Cortex of kidney (tissue), 1 donor: ENCODE measurements around the gene RPL35.

ENCODE experiments used
- DNase-seq: peaks from one replicate; lab custom pipeline; 2025; lab: John Stamatoyannopoulos, UW

The RPL35 gene

DNA sequence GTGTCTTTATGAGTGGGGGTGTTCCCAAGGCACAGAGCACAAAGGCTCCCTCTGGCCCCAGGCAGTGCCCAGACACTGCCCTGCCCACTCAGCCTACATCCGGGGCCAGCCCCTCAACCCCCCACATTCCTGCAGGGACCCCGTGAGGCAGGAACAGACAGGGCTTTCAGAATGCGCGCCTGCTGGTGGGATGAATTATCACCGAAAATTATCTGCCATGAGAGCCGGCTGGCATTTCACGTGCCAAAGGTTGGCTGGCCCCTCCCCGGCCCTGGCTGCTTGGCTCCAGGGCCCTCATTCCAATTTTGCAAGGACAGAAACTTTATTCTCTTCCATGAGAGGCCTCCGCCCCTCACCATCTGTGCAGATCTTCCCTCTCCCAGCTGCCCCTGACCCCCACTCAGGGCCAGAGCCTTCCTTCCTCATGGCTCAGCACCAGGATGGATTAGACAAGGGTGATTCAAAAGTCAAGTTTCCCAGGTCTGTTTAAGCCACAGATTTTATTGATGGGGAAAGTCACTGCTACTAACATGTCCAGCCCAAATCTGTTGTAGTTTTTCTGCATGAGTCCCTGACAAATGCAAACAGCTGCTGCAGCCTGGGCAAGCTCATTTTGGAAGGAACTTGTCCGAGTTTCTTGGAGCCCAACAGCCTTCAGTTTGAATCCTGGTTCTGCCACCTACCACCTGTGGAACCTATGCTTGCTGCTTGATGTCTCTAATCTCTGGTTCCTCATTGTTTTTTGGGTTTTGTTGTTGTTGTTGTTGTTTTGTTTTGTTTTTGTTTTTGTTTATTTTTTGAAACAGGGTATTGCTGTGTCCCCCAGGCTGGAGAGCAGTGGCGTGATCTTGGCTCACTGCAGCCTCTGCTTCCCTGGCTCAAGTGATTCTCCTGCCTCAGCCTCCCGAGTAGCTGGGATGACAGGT, 40.8 kb downstream of the RPL35 start:
- no peak for DNase-seq

DNA sequence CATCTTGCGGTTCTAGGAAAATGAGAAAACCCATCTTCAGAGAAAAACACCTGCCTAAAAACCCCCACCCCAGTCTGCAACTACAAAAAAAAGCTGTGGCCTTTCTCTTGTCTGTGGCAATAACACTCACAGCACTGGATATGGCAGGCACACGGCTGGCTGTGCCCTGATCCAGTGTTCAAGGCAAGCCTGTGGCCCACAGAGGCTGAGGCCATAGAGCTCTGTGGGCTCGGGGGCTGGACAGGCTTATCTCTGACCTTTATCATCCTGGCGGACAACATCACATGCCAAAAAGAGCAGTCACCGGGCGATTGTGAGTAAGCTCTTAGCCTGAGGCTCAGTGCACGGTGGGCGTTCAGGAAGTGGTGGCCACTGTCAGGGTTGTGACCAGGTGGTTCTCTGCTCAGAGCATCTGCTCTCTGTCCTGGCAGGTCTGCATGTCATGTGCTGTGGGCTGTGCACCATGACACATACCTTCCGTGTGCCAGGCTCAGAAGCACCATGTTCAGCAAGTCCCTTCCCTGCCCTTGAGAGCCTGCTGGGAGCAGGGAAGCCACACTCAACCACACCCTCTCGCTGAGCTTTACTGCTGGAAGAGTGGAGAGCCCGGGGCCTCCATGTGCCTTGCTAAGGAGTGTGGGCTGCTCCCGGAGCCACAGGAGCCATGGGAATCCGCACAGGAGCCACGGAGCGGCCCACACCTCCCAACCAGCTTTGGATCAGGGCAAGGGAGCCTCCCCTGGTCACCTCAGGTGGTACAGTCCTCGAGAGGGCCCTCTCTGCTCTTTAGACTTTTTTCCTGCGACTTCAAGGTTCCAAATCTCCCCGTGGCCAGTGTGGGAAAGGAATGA, 43.1 kb downstream of the RPL35 start:
- no peak for DNase-seq

DNA sequence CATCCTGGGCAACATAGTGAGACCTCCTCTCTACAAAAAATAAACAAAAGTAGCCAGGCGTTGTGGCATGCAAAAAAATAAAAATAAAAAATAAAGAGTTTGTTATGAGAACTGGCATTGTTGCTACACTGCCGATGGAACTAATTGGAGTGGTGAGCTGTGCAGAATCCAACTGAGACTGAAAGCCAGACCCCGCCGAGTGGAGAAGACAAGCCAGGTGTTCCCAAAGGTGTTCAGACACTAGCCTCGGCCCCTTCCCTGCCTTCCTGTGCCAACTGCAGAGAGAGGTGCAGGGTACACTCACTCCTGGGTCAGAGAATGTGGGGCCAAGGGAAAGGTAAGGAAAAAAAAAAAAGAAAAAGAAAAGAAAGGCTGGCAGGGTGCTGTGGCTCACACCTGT, 46.2 kb downstream of the RPL35 start:
- DNase-seq: no peak

DNA sequence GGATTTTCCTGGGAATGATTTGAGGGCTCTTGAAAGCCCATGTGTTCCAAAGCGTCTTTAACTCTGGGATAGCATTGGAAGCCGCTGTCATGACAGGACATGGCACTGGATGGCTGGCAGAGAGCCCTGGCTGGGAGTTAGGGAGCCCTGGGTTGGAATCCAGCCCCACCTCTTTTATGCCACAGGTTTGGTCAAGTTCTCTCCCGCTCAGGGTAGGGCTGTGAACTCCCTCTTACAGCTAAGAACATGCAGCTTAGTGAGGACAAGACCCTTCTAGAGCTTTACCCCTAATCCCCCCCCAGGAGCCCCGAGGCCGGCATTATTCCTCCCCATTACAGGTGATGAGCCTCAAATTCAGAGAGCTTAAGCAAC, 47.6 kb downstream of the RPL35 start:
- DNase-seq: no peak

DNA sequence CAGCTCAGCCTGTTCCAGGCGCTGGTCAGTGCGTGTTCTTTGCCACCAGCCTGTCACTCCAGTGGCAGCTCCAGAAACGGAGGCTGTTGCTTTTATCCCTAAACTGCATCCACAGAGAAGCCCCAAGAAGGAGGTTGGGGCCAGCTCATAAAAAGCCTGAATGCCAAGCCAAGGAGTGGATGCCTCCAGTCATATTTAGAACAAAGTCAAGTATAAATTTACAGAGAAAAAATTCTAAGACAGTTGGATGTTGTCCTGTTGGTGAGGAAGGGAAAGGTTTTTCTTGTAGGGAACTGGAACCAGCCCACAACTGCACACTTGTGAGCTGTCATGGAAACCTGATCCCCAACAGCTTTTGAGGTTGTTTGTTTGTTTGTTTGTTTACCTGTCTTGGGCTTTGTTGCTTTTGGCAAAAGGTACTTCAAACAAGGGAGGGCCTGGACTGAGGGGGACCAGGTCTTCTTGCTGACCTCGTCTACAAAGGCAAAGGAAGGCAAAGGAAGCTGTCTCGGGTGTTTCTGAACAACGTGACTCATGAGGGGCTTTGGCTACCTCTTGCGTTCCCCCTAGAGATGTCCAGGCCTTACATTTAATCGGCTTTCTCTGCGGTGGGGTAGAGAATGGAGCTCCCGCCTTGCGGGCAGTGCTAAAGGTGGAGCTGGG, 48.1 kb downstream of the RPL35 start:
- DNase-seq: no peak

DNA sequence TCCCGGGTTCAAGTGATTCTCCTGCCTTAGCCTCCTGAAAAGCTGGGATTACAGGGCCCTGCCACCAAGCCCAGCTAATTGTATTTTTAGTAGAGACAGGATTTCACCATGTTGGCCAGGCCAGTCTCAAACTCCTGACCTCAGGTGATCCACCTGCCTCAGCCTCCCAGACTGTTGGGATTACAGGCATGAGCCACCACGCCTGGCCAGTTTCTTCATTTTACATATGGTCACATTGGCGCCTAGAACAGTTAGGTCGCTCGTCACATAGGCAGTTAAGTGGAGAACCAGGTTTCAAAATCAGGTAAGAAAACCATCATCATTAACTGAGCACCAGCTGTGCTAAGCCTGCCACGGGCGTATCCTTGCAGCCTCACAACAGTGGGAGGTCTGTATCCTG, 48.7 kb downstream of the RPL35 start:
- DNase-seq: no peak

DNA sequence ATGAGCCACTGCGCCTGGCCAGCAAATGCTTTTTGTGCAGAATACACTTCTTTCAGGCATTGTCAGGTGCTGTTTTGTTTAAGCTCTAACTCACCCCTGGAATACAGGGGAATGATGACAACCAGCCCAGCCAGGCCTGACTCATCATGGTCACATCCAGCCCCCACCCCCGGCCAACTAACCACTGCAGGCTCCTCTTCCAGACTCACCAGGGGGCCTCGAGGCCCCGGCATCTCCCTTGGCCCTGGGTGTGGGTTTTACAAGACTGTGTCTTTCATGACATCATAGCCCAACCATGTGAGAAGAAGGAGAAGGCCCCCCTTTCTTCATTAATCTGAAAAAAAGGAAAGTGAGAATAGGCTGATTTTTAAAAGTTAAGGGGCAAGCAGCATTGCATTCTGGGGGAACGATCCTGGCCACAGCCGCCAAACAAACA, 49.3 kb downstream of the RPL35 start:
- DNase-seq: no peak

DNA sequence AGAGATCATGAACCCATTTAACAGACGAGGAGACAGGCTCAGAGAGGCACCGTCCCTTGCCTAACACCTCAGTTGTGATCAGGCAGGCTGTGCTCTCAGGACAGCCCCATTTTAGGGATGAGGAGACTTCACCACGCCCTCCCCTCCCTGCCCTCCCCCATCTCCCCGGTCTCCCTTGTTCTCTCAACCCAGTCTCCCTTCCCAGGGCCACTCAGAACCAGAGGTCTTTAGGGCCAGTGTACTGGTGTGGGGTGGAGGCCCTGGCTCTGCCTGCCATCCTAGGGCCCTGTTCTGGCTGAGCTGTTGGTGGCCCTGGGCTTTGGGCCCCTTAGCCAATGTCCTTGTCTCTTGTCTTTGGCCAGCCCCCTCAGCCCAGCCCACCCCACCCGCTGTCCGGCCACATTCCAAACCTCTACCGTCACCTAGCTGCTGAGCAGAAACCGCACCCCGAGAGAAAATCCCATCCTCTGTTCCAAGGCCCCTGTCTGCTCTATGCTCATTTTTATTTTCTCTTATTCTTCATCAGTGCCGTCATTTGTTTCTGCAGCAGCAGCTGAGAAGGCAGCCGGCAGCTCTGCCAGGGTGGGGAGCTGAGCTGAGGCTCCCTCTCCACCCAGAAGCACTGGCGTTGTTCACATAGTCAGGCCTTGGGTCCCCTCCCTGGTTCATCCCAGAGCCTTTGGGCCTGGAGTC, 50.9 kb downstream of the RPL35 start:
- no peak for DNase-seq

DNA sequence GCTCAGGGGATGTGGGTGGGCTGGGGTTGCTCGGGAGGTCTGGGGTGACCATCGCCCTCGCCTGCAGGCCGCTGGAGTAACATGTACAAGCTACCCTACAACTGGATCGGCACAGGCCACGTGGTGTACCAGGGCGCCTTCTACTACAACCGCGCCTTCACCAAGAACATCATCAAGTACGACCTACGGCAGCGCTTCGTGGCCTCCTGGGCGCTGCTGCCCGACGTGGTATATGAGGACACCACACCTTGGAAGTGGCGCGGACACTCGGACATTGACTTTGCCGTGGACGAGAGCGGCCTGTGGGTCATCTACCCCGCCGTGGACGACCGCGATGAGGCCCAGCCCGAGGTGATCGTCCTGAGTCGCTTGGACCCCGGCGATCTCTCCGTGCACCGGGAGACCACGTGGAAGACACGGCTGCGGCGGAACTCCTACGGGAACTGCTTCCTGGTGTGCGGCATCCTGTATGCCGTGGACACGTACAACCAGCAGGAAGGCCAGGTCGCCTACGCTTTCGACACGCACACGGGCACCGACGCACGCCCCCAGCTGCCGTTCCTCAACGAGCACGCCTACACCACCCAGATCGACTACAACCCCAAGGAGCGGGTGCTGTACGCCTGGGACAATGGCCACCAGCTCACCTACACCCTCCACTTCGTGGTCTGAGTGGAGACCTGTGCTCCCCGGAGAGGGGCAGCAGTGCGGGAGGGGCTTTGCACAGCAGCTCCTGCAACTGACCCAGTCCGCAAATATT, 51.8 kb downstream of the RPL35 start:
- DNase-seq: no peak

DNA sequence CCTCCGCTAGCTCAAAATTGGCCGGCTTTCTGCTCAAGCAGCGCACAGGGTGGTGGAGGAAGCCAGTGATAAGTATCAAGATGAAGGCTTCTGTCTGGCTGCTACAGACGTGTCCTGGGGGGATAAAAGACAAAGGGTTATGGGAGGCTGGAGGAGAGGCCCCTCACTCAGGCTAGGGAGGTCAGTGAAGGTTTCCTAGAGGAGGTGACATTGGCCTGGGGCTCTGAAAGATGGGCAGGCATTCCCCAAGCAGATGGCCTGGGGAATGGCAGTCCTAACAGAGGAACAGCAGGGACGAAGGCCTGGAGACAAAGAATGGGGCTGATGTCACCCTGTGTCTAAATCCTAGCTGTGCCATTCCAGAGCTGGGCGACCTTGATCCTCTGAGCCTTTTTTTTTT, 52.5 kb downstream of the RPL35 start:
- no peak for DNase-seq

DNA sequence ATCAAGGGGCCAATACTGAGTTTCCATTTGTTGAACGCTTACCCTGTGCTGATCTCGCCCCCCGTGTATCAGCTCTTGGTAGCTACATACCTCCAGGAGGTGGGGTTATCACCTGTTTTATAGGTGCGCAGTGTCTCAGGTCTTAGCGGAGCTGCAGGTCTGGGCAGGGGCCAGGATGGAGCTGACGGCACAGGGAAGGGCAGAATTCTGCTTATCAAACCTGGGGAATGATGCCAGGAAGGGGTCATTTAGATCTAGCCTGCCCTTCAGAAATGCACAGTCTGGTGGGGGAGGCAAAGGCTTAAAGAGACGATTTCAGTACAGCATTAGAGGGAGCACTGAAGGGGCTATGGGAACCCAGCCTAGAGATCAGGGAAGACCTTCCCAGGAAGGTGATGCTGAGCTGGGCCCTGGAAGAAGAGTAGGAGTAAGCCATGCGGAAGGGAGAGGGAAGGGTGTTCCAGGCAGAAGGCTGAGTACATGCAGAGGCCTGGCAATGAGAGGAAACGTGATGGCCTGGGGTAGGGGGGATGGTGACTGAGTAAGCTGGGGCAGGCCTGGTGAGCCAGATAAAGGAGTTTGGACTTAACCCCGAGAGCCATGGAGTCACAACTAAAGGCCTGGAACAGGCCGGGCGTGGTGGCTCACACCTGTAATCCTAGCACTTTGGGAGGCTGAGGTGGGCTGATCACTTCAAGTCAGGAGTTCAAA, 53.4 kb downstream of the RPL35 start:
- no peak for DNase-seq
